Stimulated activated CD8-positive, alpha-beta memory T cell treated with anti-CD3 and anti-CD28 coated beads, Interleukin-15, amount 100 ng/mL, for 1 hour (primary cell): ENCODE results near the gene TSC1.

Experiments
- DNase-seq: peaks from one replicate; pipeline ENCODE4 v3.0.0-alpha.2; 2020; ENCODE audit warnings: low read depth

The TSC1 gene

GRCh38 chr9:132887181-132888120, 57.0 kb downstream of the TSC1 start:
- DNase-seq, result no peak

DNA sequence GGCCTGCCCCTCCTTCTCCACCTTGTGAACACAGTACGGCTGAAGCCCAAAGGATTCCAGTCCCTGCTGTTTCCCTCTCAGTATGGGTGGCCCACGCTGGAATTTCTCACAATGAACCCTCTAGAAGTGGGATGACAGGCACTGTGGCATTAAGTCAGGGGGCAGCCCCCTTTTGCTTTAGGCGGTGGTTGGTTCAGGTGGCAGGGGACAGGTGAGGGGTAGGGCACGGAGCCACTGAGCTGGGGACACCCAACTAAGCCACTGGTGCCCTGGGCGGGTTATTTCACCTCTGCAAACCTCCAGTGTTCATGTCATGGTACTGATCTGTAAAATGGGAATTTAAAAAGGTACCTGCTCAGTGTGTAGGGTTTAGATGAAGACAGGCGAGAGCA, 58.1 kb downstream of the TSC1 start:
- no peak for DNase-seq

- no peak for DNase-seq
Observed at GRCh38 chr9:132885720-132886333, 58.6 kb downstream of the TSC1 start.

GRCh38 chr9:132883349-132884294, 60.8 kb downstream of the TSC1 start:
- DNase-seq, result no peak

- no peak for DNase-seq
Observed at GRCh38 chr9:132882616-132883015, 61.8 kb downstream of the TSC1 start.

DNA sequence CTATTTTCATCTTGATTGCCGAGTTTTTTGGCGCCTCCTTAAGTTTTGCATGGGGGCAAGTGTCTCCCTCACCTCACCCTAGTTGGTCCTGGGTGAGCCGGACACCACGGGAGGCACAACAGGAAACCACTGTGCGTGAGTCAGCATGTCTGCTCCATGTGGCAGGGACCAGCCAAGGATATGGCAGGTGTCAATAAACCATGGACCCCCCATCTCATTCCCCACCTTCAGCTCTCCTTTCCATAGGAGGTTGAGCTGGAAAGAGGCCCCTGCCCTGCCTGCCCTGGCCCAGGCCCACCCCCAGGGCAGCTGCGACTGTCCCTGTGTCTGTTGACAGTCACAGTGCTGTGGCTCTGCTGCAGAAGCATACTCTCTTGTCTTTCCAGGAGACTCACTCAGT, 62.6 kb downstream of the TSC1 start:
- no peak for DNase-seq

DNA sequence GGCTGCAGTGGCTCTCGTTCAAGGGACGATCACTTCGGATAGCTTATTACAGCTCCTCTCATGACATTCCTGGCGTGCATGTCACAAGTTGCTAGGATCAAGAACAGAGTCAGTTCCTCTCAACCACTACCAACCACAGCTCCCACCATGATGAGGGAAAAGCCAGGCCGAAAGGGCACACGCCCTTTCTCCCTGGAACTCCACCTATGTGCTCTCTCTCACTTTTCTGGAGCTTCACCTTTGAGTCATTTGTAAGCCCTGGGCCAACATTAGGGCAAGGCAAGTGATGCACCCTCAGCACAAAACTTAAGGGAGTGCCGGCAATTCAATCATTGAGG, 64.1 kb downstream of the TSC1 start:
- DNase-seq, result no peak

- no peak for DNase-seq
Observed at GRCh38 chr9:132879457-132880323, 64.7 kb downstream of the TSC1 start.

DNA sequence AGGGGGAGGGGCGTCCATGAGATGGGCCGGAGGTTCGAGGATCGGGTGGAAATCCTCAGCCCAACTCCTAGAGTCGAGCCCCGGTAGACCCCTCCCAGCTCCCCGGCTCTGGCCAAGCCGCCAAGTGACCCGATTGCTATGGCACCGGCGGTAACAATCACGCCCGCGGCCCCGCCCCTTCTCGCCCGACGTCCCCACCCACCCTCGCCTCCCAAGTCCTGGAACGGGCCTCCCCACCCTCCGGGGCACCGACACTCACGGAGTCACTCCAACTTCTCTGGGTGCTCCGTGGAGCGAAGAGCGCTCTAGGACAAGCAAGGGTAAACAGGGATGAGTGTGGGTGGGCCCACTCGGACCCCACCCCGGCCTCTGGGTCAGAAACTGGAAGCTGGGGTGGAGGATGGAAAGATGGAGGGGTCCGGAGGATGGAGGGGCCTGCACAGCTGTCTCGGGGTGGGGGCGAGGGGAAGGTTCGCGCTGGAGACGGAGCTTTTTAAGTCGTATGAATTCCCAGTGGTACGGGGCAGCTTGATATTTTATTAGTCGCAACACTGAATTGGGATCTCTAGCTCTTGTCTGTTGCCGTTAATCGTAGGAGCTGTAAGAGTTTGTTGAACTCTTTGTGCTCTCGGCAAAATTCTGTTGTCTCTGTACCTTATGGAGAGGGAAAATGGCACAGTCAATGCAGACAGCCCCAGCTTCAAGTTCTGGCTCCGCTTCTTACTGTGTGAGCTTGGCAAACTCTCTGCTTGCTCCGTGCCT, 65.5 kb downstream of the TSC1 start, which contains the start of gene SPACA9:
SPACA9 (plus strand) TSS at position 204 of the 762 bp plus-strand sequence. CDS start 5,050 bp downstream, outside the sequence.
- no peak for DNase-seq

GRCh38 chr9:132877824-132878694, 66.4 kb downstream of the TSC1 start, which contains the start of gene AK8:
AK8 (minus strand) TSS chr9:132878284; CDS start chr9:132878255, 29 bp downstream.
- peak; percentile 43 for DNase-seq

DNA sequence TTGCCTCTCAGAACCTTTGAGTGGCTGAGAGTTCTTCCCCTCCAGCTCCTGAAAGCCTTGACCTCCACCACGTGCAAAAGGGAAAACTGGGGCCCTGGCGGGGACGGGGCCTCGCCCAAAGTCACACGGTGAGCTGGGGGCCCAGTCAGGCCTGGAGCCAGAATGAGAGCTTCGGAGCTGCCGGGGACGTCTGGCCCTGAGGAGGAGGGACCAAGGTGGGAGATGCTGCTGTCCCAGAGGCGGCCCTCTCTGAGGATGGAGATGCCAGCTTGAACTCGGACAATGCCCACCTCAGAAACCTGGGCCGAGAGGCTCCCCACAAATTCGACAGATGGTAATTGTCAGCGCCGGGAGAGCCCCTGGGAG, 67.0 kb downstream of the TSC1 start:
- no peak for DNase-seq

- no peak for DNase-seq
Observed at GRCh38 chr9:132876849-132877248, 67.6 kb downstream of the TSC1 start.

DNA sequence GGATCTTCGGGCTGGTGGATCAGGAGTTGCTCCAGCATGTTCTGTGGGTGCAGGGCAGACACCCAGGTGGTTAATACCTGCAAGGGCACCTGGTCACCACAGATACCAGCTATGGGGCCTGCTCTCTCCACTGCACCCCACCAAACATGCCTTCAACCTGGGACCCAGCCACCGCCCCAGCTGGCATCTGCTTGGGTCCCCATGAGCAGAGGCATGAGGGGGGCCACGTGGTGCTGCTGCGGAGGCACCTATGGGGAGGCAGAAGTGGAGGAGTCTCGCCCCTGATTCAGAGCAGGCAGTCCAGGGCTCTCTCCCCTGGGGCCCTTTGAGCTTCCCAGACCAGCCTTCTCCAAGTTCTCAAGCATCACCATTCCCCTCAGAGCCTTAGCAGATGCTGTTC, 69.3 kb downstream of the TSC1 start:
- DNase-seq, result no peak

DNA sequence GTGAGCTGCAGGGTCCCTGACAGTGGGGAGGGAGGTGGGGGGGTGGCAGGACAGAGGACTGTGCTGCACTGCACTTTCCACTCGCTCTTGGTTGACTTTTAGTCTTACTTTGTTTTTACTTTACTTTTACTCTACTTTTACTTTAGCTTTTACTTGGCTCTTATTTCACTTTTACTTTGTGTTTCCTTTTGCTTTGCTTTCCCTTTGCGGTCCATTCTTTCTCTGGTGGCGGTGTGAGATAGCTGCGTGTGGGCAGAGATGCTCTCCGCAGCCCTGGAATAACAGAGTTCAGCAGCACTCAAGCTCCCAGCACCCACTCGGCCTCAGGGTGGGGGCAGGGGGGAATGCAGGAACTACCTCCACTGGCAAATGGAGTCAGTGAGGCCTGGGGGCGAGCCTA, 71.0 kb downstream of the TSC1 start:
- DNase-seq, result no peak

DNA sequence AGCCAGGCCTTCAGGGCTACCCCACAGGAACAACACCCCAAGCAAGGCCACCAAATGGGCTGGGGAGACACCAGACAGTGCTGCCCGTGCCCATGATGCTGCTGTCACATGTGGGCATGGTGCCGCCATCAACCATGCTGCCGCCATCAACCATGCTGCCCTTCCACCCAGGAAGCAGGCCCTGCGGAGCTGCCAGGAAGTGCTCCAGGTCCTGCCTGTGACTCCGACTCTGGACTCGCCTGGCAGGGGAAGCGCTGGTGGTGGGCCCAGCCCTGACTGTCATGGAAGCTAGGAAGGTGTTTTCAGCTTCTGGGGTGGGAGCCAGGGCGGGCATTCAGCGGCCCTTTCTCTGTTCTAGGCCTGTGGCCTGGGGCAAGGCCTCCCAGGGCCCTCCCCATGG, 75.2 kb downstream of the TSC1 start:
- no peak for DNase-seq

- DNase-seq, result no peak
Observed at GRCh38 chr9:132866898-132867297, 77.5 kb downstream of the TSC1 start.

DNA sequence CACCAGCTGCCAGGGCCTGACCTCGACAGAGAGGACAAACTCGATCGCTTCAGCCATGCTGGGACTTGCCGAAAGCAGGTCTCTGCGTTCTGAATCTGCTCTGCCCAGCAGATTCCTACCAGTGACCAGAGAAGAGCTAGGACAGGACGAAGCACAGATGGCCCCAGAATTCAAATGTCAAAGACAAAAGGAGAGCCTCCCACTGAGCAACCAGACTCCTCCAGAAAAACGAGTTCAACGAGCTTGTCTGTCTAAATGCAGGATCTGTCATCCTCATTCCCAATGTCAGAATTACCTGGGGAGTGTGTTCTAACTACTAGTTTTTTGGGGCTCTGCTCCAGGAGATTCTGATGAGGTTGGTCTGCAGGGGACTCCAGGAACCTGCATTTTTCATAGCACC, 79.7 kb downstream of the TSC1 start:
- no peak for DNase-seq

DNA sequence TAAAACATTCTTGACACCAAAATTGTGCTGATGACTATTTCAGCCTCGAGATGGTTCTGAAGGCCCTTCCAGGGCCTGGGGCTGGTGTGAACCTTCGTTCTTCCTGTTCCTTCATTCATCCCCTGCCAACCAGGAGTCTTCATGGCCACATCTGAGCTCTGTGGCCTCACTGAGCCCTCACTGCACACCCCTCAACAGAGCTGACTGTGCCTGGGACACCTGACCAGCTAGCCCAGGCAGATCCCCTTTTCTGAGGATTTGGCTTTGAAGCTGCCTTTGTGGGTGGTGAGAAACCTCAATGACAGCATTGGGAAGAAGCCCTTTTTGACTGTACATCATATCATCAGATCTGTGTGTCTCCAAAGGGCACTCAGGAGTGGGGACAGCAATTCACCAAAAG, 80.1 kb downstream of the TSC1 start:
- no peak for DNase-seq

- DNase-seq, result no peak
Observed at GRCh38 chr9:132863096-132863495, 81.3 kb downstream of the TSC1 start.

- no peak for DNase-seq
Observed at GRCh38 chr9:132862533-132862932, 81.9 kb downstream of the TSC1 start.
